DOHH2 (cell line): Measurements from ENCODE around the gene RBKS.
"Not testable (repeated sequence)": the region's sequence is repeated elsewhere in the genome, so short reads cannot be mapped to it uniquely, and the experiment has no call there.

Experiments
- H3F3A ChIP-seq: fragments of 200-600 bp; sonication (generic), shearing (Covaris generic); 2 replicates; pipeline ENCODE4 v1.6.0; 2016; ENCODE audit warnings: antibody characterized with exemption, mild to moderate bottlenecking; ENCODE audit not compliant: control insufficient read depth, insufficient read depth
- H3K27ac ChIP-seq: fragments of 200-600 bp; sonication (generic); 2 replicates; pipeline ENCODE4 v1.5.1; 2014; ENCODE audit warnings: low read depth, mild to moderate bottlenecking, low read length, moderate library complexity
- H3K27me3 ChIP-seq: fragments of 200-600 bp; sonication (generic); 2 replicates; pipeline ENCODE4 v1.6.1; 2014; ENCODE audit warnings: mild to moderate bottlenecking, low read length, mixed read lengths; ENCODE audit not compliant: control insufficient read depth
- H3K36me3 ChIP-seq: fragments of 200-600 bp; sonication (generic); 2 replicates; pipeline ENCODE4 v1.6.1; 2014; ENCODE audit warnings: mild to moderate bottlenecking, low read length, moderate library complexity, mixed read lengths; ENCODE audit not compliant: control insufficient read depth
- H3K4me1 ChIP-seq: fragments of 200-600 bp; sonication (generic); 2 replicates; pipeline ENCODE4 v1.6.1; 2014; ENCODE audit warnings: mild to moderate bottlenecking, low read length, mixed read lengths; ENCODE audit not compliant: control insufficient read depth
- H3K4me2 ChIP-seq: fragments of 200-600 bp; sonication (generic); 2 replicates; pipeline ENCODE4 v1.6.0; 2014; ENCODE audit warnings: mild to moderate bottlenecking, low read length, moderate library complexity
- H3K4me3 ChIP-seq: fragments of 200-600 bp; sonication (generic); 2 replicates; pipeline ENCODE4 v1.5.1; 2014; ENCODE audit warnings: mild to moderate bottlenecking, low read length, mixed read lengths
- H3K79me2 ChIP-seq: fragments of 200-600 bp; sonication (generic); 2 replicates; pipeline ENCODE4 v1.6.1; 2014; ENCODE audit warnings: mild to moderate bottlenecking, low read length, mixed read lengths; ENCODE audit not compliant: control insufficient read depth
- H3K9me2 ChIP-seq: fragments of 200-600 bp; sonication (generic); replicated peaks from 2 replicates; pipeline ENCODE4 v1.6.1; 2014; ENCODE audit warnings: mild to moderate bottlenecking, low read length, mixed read lengths; ENCODE audit not compliant: control insufficient read depth
- H3K9me3 ChIP-seq: fragments of 200-600 bp; sonication (generic); 2 replicates; pipeline ENCODE4 v1.6.1; 2014; ENCODE audit warnings: antibody characterized with exemption, low read length, mixed read lengths; ENCODE audit not compliant: control insufficient read depth, insufficient read depth
- H4K20me1 ChIP-seq: fragments of 200-600 bp; sonication (generic); 2 replicates; pipeline ENCODE4 v1.6.0; 2014; ENCODE audit warnings: low read depth, mild to moderate bottlenecking, antibody characterized with exemption, low read length, moderate library complexity; ENCODE audit not compliant: control insufficient read depth, insufficient read depth
- CTCF ChIP-seq: fragments of 200-600 bp; sonication (generic); IDR thresholded peaks from one replicate; pipeline ENCODE4 v1.5.1; 2014; ENCODE audit warnings: antibody characterized with exemption, mild to moderate bottlenecking, low read depth, low read length; ENCODE audit not compliant: poor library complexity, severe bottlenecking
- EZH2phosphoT487 ChIP-seq: fragments of 200-600 bp; sonication (generic); IDR thresholded peaks from 2 replicates; pipeline ENCODE4 v1.6.1; 2017; ENCODE audit warnings: borderline replicate concordance, mild to moderate bottlenecking, antibody characterized with exemption, low read length, moderate library complexity, mixed read lengths

RBKS gene

GRCh38 chr2:27771202-27771547 is 119.0 kb downstream of the RBKS start:
- H3K27ac ChIP-seq = peak overlapping the region; percentile 48
- TF ChIP-seq CTCF (no peak), EZH2phosphoT487 (no peak)
- H3K36me3 ChIP-seq = peaks cover 17% of the 10 kb centered on the region

GRCh38 chr2:27766287-27766661 is 123.9 kb downstream of the RBKS start:
- Histone ChIP-seq H4K20me1 (no peaks in the 10 kb centered on the region), H3K9me2 (no peaks in the 10 kb centered on the region), H3K4me1 (peaks cover 5% of the 10 kb centered on the region), H3K36me3 (no peaks in the 10 kb centered on the region), H3F3A (no peaks in the 10 kb centered on the region), H3K4me3 (no peak overlapping the region), H3K27ac (no peak overlapping the region), H3K9me3 (no peaks in the 10 kb centered on the region), H3K27me3 (peaks cover 12% of the 10 kb centered on the region), H3K4me2 (no peak overlapping the region), H3K79me2 (no peaks in the 10 kb centered on the region)
- TF ChIP-seq EZH2phosphoT487 (no peak), CTCF (no peak)

More at GRCh38 chr2:27771202-27771547, 119.0 kb downstream of the RBKS start:
- Histone ChIP-seq H3K4me2 (peak overlapping the region; percentile 66), H4K20me1 (no peaks in the 10 kb centered on the region), H3K4me3 (peak overlapping the region; percentile 93), H3K9me2 (no peaks in the 10 kb centered on the region), H3F3A (no peaks in the 10 kb centered on the region), H3K4me1 (peaks cover 17% of the 10 kb centered on the region), H3K79me2 (peaks cover 43% of the 10 kb centered on the region), H3K27me3 (peaks cover 9% of the 10 kb centered on the region), H3K9me3 (no peaks in the 10 kb centered on the region)

- Histone ChIP-seq H3K4me1 (peaks cover under 1% of the 10 kb centered on the region), H3K4me3 (no peak overlapping the region), H3K36me3 (no peaks in the 10 kb centered on the region), H3F3A (no peaks in the 10 kb centered on the region), H3K79me2 (no peaks in the 10 kb centered on the region), H4K20me1 (no peaks in the 10 kb centered on the region), H3K27ac (no peak overlapping the region), H3K9me2 (no peaks in the 10 kb centered on the region), H3K9me3 (no peaks in the 10 kb centered on the region), H3K4me2 (no peak overlapping the region), H3K27me3 (peaks cover 12% of the 10 kb centered on the region)
- no peak for TF ChIP-seq EZH2phosphoT487
- TF ChIP-seq CTCF = no peak
Observed at GRCh38 chr2:27765621-27766286, 124.4 kb downstream of the RBKS start.

GRCh38 chr2:27764526-27764925 is 125.7 kb downstream of the RBKS start:
- not testable (repeated sequence) for H3F3A ChIP-seq

More at GRCh38 chr2:27764526-27764925, 125.7 kb downstream of the RBKS start:
- H3K9me3 ChIP-seq, H3K79me2 ChIP-seq, H3K36me3 ChIP-seq, H3K4me2 ChIP-seq, H3K9me2 ChIP-seq, H3K4me3 ChIP-seq, H3K4me1 ChIP-seq, H3K27ac ChIP-seq, H4K20me1 ChIP-seq: not testable (repeated sequence)
- H3K27me3 ChIP-seq = peaks cover 12% of the 10 kb centered on the region
